HG03565 (cell line): ENCODE data around the gene SPATA32.

Experiments
- ATAC-seq: cut with Tn5 transposase; IDR thresholded peaks from one replicate; pipeline ENCODE4 v1.9.1; 2021; ENCODE audit warnings: mild to moderate bottlenecking, moderate library complexity; ENCODE audit not compliant: unreplicated experiment

The SPATA32 gene

GRCh38 chr17:45220079-45220478 is 41.8 kb downstream of the SPATA32 start:
- ATAC-seq = no peak

GRCh38 chr17:45218895-45219661 is 42.8 kb downstream of the SPATA32 start:
- ATAC-seq = no peak
